K562 (cell line): ENCODE results near the gene WDR90. TPM values are rescaled to one million over a fixed set of nuclear protein-coding genes. Genes with fewer than 3 reads are reported as not detected.

ENCODE experiments used
- CXXC5 ChIP-seq: fragments of 250-450 bp; sonication (Bioruptor Pico); IDR thresholded peaks from 2 replicates; pipeline ENCODE4 v1.8.0; 2022; ENCODE audit warnings: inconsistent platforms, mild to moderate bottlenecking, moderate library complexity
- ILK ChIP-seq: fragments of 450-650 bp; IDR thresholded peaks from 2 replicates; pipeline ENCODE4 v1.6.1; 2016; ENCODE audit warnings: missing genetic modification characterization, low read depth, mild to moderate bottlenecking, missing compliant biosample characterization, moderate library complexity, borderline replicate concordance
- JUNB ChIP-seq: fragments of 450-650 bp; formaldehyde crosslinking; conservative IDR thresholded peaks from 2 replicates; pipeline ENCODE4 v1.4.0; 2020; ENCODE audit warnings: mild to moderate bottlenecking
- KLF13 ChIP-seq: fragments of 450-650 bp; IDR thresholded peaks from 2 replicates; pipeline ENCODE4 v1.6.1; 2016; ENCODE audit warnings: missing genetic modification characterization, low read depth, mild to moderate bottlenecking, missing compliant biosample characterization, moderate library complexity, borderline replicate concordance
- L3MBTL2 ChIP-seq: fragments of 450-650 bp; IDR thresholded peaks from 2 replicates; pipeline ENCODE4 v1.6.1; 2016; ENCODE audit warnings: mild to moderate bottlenecking, moderate library complexity
- LEF1 ChIP-seq: fragments of 450-650 bp; IDR thresholded peaks from 2 replicates; pipeline ENCODE4 v1.6.1; 2016; ENCODE audit warnings: mild to moderate bottlenecking
- MAFK ChIP-seq: IDR thresholded peaks from 2 replicates; pipeline ENCODE4 v1.6.1; 2011; ENCODE audit warnings: low read length, improper control_type of control experiment
- MAZ ChIP-seq, 2 experiments: fragments of 450-650 bp in 1 of 2; sonication (generic) in 1 of 2; formaldehyde crosslinking; IDR thresholded peaks in 1 of 2; conservative IDR thresholded peaks in 1 of 2; 2 replicates each; pipeline versions ENCODE4 v1.4.0 to v1.5.0; 2020; ENCODE audit warnings: mild to moderate bottlenecking in 1 of 2, missing genetic modification reagents in 1 of 2
- MNT ChIP-seq, 2 experiments: fragments of 450-650 bp; conservative IDR thresholded peaks; 2 replicates each; pipeline ENCODE4 v1.6.1; 2017; ENCODE audit warnings: mild to moderate bottlenecking in 2 of 2, moderate library complexity in 2 of 2
- MXI1 ChIP-seq: IDR thresholded peaks from 2 replicates; pipeline ENCODE4 v1.6.1; 2011; ENCODE audit warnings: low read depth, mild to moderate bottlenecking, improper control_type of control experiment, low read length
- TSC22D4 ChIP-seq: fragments of 450-650 bp; IDR thresholded peaks from 2 replicates; pipeline ENCODE4 v1.6.1; 2016; ENCODE audit warnings: missing genetic modification characterization, missing biosample characterization, control low read depth
- YY1 ChIP-seq, 3 experiments: IDR thresholded peaks; 2 replicates each; pipeline ENCODE4 v1.6.1; 2011; ENCODE audit warnings: low read length in 2 of 3, mild to moderate bottlenecking in 2 of 3, moderate library complexity in 2 of 3, borderline replicate concordance in 1 of 3, control low read depth in 1 of 3, low read depth in 1 of 3; ENCODE audit not compliant: insufficient read depth in 3 of 3, insufficient replicate concordance in 2 of 3, control insufficient read depth in 1 of 3, insufficient read length in 1 of 3; ENCODE audit errors: extremely low read depth in 1 of 3
- ZFX ChIP-seq: sonication (generic); formaldehyde crosslinking; IDR thresholded peaks from 2 replicates; pipeline ENCODE4 v1.8.0; 2022; ENCODE audit warnings: mild to moderate bottlenecking, missing genetic modification reagents, moderate library complexity
- ZHX1 ChIP-seq: fragments of 150-350 bp; conservative IDR thresholded peaks from 2 replicates; pipeline ENCODE4 v1.6.1; 2014; ENCODE audit warnings: low read length
- ZKSCAN1 ChIP-seq: fragments of 150-350 bp; IDR thresholded peaks from 2 replicates; pipeline ENCODE4 v1.6.1; 2016; ENCODE audit warnings: low read depth, low read length
- polyA plus RNA-seq, 8 experiments: library from polyadenylated mRNA; depleted of rRNA in 4 of 8; stranded (reverse) in 5 of 8; unstranded in 3 of 8; fragments of >200 nt; fragmentation: Nextera tagmentation in 2 of 8; fragmentation: Illumina TruSeq in 1 of 8; extraction: Ambion mirVana in 2 of 8; extraction: Trizol in 1 of 8; gene quantifications; 2 replicates each; pipeline versions ENCODE4 v1.2.1 to v1.2.3, GENCODE V29; 2011 to 2014; ENCODE audit warnings: inconsistent platforms in 1 of 8, missing spikeins in 1 of 8
- total RNA-seq, 7 experiments: library from RNA; depleted of rRNA in 6 of 7; stranded (reverse); fragments of >200 nt in 6 of 7; fragmentation: Illumina TruSeq in 2 of 7; extraction: Trizol in 2 of 7; gene quantifications; 2 replicates each; pipeline versions ENCODE4 v1.2.1 to v1.2.3, GENCODE V29; 2011 to 2021; ENCODE audit warnings: low replicate concordance in 1 of 7
- TF ChIP-seq, protein P1 (sequence below), 3 experiments: IDR thresholded peaks in 2 of 3; conservative IDR thresholded peaks in 1 of 3; 2 replicates each; pipeline ENCODE4 v1.5.1; 2011 to 2012; ENCODE audit warnings: low read length in 3 of 3, mild to moderate bottlenecking in 3 of 3, control low read depth in 2 of 3, improper control_type of control experiment in 1 of 3, inconsistent platforms in 1 of 3, low read depth in 1 of 3, mixed read lengths in 1 of 3, moderate library complexity in 1 of 3; ENCODE audit not compliant: insufficient read depth in 2 of 3

The WDR90 gene
- total and polyA plus RNA-seq, 9 of the 15 experiments (the other 6 are each of a cell fraction or from before 2014, with no cell fraction given): 0.44 to 12.6 (median 3.3) TPM

DNA sequence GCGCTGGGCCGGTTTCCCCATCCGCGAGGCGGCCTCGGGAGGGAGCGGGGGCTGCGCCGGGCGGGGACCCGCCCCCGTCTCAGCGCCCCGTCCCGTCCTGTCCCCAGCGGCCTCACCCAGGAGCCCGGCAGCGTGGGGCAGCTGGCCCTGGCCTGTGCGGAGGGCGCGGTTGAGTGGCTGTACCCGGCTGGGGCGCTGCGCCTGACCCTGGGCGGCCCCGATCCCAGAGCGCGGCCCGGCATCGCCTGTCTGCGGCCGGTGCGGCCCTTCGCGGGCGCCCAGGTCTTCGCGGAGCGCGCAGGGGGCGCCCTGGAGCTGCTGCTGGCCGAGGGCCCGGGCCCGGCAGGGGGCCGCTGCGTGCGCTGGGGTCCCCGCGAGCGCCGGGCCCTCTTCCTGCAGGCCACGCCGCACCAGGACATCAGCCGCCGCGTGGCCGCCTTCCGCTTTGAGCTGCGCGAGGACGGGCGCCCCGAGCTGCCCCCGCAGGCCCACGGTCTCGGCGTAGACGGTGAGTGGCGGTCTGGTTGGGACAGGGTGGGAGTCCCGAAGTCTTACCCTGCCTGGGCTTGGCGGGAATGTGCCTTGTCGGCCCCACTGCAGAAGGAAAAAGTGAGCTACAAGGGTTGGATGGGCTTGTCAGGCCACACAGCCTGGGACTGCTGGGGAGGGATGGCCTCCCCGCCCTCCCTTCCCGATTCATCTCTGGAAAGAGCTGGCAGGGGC lies 66.5 kb downstream of the WDR90 start (continued):
- TF ChIP-seq TSC22D4 (tag) (no peak), ZKSCAN1 (no peak), MAFK (no peak), L3MBTL2 (peak; percentile 84), ZFX (CRISPR knock-in tag) (peak; percentile 55), YY1 (IDR thresholded peaks at IDR 0.05; ENCODE audit: borderline replicate concordance in 1 of 3, control insufficient read depth in 1 of 3, extremely low read depth in 1 of 3, insufficient read depth in 3 of 3, insufficient read length in 1 of 3, insufficient replicate concordance in 2 of 3, low read depth in 1 of 3, low read length in 2 of 3) (peak in 1 of 3 experiments; percentile 34), KLF13 (tag) (peak; percentile 48; the same call in 1 of the 2 replicates), JUNB (no peak), MAZ (CRISPR knock-in tag; conservative IDR thresholded peaks at IDR 0.05 in 1 of 2, IDR thresholded peaks at IDR 0.05 in 1 of 2) (peak in 1 of 2 experiments; percentile 65; a peak in 2 of 4 replicates), LEF1 (no peak), ZHX1 (no peak), CXXC5 (CRISPR knock-in tag) (peak; percentile 84), MXI1 (no peak), ILK (tag) (no peak), MNT (conservative IDR thresholded peaks at IDR 0.05) (no peak)
- TF ChIP-seq, protein P1, sequence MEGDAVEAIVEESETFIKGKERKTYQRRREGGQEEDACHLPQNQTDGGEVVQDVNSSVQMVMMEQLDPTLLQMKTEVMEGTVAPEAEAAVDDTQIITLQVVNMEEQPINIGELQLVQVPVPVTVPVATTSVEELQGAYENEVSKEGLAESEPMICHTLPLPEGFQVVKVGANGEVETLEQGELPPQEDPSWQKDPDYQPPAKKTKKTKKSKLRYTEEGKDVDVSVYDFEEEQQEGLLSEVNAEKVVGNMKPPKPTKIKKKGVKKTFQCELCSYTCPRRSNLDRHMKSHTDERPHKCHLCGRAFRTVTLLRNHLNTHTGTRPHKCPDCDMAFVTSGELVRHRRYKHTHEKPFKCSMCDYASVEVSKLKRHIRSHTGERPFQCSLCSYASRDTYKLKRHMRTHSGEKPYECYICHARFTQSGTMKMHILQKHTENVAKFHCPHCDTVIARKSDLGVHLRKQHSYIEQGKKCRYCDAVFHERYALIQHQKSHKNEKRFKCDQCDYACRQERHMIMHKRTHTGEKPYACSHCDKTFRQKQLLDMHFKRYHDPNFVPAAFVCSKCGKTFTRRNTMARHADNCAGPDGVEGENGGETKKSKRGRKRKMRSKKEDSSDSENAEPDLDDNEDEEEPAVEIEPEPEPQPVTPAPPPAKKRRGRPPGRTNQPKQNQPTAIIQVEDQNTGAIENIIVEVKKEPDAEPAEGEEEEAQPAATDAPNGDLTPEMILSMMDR (IDR thresholded peaks at IDR 0.05 in 2 of 3, conservative IDR thresholded peaks at IDR 0.05 in 1 of 3; ENCODE audit: insufficient read depth in 2 of 3, low read depth in 1 of 3, low read length in 3 of 3): peak; percentile 26 to 76 (median 56); a peak in 4 of 6 replicates
